Stimulated activated CD8-positive, alpha-beta memory T cell treated with anti-CD3 and anti-CD28 coated beads, Interleukin-4, amount 100 ng/mL, for 24 hours (primary cell): ENCODE measurements around the gene ARHGAP44.

Experiments used
- DNase-seq: peaks from one replicate; pipeline ENCODE4 v3.0.0-alpha.2; 2020; ENCODE audit warnings: low read depth

The ARHGAP44 gene

GRCh38 chr17:12995106-12995895, 206.0 kb downstream of the ARHGAP44 start:
- no peak for DNase-seq

GRCh38 chr17:12995896-12996295, 206.6 kb downstream of the ARHGAP44 start:
- no peak for DNase-seq

- no peak for DNase-seq
Measured at GRCh38 chr17:12996357-12996756, 207.1 kb downstream of the ARHGAP44 start.

- no peak for DNase-seq
Measured at GRCh38 chr17:12996941-12997340, 207.6 kb downstream of the ARHGAP44 start.

GRCh38 chr17:12998461-12998860, 209.2 kb downstream of the ARHGAP44 start:
- no peak for DNase-seq

GRCh38 chr17:12998874-12999273, 209.6 kb downstream of the ARHGAP44 start:
- DNase-seq: no peak

GRCh38 chr17:13000561-13000960, 211.3 kb downstream of the ARHGAP44 start:
- no peak for DNase-seq

GRCh38 chr17:13001991-13002615, 212.8 kb downstream of the ARHGAP44 start:
- no peak for DNase-seq

- peak; percentile 28 for DNase-seq
Measured at GRCh38 chr17:13002761-13003453, 213.6 kb downstream of the ARHGAP44 start.

GRCh38 chr17:13003454-13003851, 214.2 kb downstream of the ARHGAP44 start:
- DNase-seq: no peak

GRCh38 chr17:13003927-13004326, 214.6 kb downstream of the ARHGAP44 start:
- DNase-seq: no peak

GRCh38 chr17:13004336-13004735, 215.0 kb downstream of the ARHGAP44 start:
- no peak for DNase-seq

GRCh38 chr17:13005530-13005929, 216.2 kb downstream of the ARHGAP44 start:
- DNase-seq: no peak

GRCh38 chr17:13008461-13008860, 219.2 kb downstream of the ARHGAP44 start:
- DNase-seq: no peak

GRCh38 chr17:13010959-13011358, 221.7 kb downstream of the ARHGAP44 start:
- no peak for DNase-seq

- DNase-seq: no peak
Measured at GRCh38 chr17:13014801-13015200, 225.5 kb downstream of the ARHGAP44 start.

GRCh38 chr17:13016881-13017654, 227.8 kb downstream of the ARHGAP44 start:
- DNase-seq: no peak

GRCh38 chr17:13017655-13018459, 228.6 kb downstream of the ARHGAP44 start, which contains the start of gene ELAC2:
Gene ELAC2 (minus strand): TSS chr17:13018027. CDS start chr17:13017947, 80 bp downstream.
- peak; percentile 95 for DNase-seq

GRCh38 chr17:13024016-13024415, 234.7 kb downstream of the ARHGAP44 start:
- no peak for DNase-seq

GRCh38 chr17:13024526-13025257, 235.4 kb downstream of the ARHGAP44 start:
- DNase-seq: peak; percentile 46

GRCh38 chr17:13025258-13025627, 235.9 kb downstream of the ARHGAP44 start:
- DNase-seq: no peak
